HG03460 (cell line): ENCODE data around the gene KIF23.

Experiments used
- ATAC-seq: cut with Tn5 transposase; IDR thresholded peaks from one replicate; pipeline ENCODE4 v1.9.1; 2021; ENCODE audit not compliant: unreplicated experiment

Gene KIF23

GRCh38 chr15:69489073-69489571, 75.0 kb downstream of the KIF23 start:
- no peak for ATAC-seq

GRCh38 chr15:69490356-69491037, 76.3 kb downstream of the KIF23 start:
- no peak for ATAC-seq

- no peak for ATAC-seq
Observed at GRCh38 chr15:69491038-69491505, 76.9 kb downstream of the KIF23 start.

- no peak for ATAC-seq
Observed at GRCh38 chr15:69493406-69493805, 79.3 kb downstream of the KIF23 start.

GRCh38 chr15:69496001-69496400, 81.9 kb downstream of the KIF23 start:
- no peak for ATAC-seq

- no peak for ATAC-seq
Observed at GRCh38 chr15:69497076-69497475, 82.9 kb downstream of the KIF23 start.

- ATAC-seq = no peak
Observed at GRCh38 chr15:69497667-69498066, 83.5 kb downstream of the KIF23 start.
